Upper lobe of right lung (tissue), 1 donor: ENCODE results near the gene TMEM38B. TPM values are rescaled to one million over a fixed set of nuclear protein-coding genes. Genes with fewer than 3 reads are reported as not detected.

ENCODE experiments used
- ATAC-seq: fragments of 200-7000 bp; cut with Tn5 transposase; one replicate; pipeline ENCODE4 v1.9.1; 2020; ENCODE audit warnings: mild to moderate bottlenecking, moderate library complexity
- DNase-seq: peaks from one replicate; pipeline ENCODE4 v3.0.0-alpha.2; 2020
- H3K27ac ChIP-seq: fragments of 200-600 bp; one replicate; pipeline ENCODE4 v1.8.0; 2022
- H3K27me3 ChIP-seq: fragments of 200-600 bp; one replicate; pipeline ENCODE4 v1.8.0; 2022; ENCODE audit warnings: mild to moderate bottlenecking
- H3K36me3 ChIP-seq: fragments of 200-600 bp; one replicate; pipeline ENCODE4 v1.8.0; 2022
- H3K4me1 ChIP-seq: fragments of 200-600 bp; one replicate; pipeline ENCODE4 v1.8.0; 2022
- H3K4me3 ChIP-seq: fragments of 200-600 bp; one replicate; pipeline ENCODE4 v1.8.0; 2022; ENCODE audit warnings: mild to moderate bottlenecking
- H3K9me3 ChIP-seq: fragments of 200-600 bp; one replicate; pipeline ENCODE4 v1.8.0; 2022
- intact Hi-C: fragments of 100-400 bp; cut with DNase I; formaldehyde crosslinking; loops from one replicate; pipeline ENCODE4 v1.11.0; 2022
- total RNA-seq: library from RNA; stranded (reverse); fragmentation: NEBNext Ultra II Directional; extraction: Animal tissue kit (Norgen Biotek cat#: 25700); gene quantifications from one replicate; pipeline ENCODE4 v1.2.1, GENCODE V29; 2021
- TF ChIP-seq, protein P1 (sequence below): fragments of 200-600 bp; IDR thresholded peaks from one replicate; pipeline ENCODE4 v1.8.0; 2022; ENCODE audit warnings: antibody characterized with exemption
- donor health status: DM: no; HTN: yes; CAD: no; lungs with severe emphysema.

TMEM38B gene
- total RNA-seq, 1 donor from 2014 or later = 15.9 TPM

DNA sequence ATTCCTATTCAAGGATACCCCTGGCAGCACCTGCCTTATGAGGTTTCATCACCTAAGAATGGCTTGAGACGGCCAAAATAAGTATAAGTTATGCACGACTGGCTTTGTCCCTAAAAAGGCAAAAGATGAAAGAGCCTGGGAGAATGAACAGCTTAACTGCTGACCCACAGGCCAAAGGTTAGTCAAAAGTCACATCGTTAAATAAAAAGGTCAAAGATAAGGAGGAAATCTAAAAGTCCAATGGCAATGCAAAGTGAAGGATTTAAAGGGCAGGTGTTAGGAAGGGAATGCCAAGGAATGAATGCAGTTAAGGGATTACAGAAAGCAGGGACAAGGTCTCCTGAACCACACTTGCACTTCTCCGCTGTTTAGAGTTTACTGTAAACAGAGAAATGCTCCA is 26.5 kb upstream of the TMEM38B start:
- no peak for ATAC-seq
- no peak overlapping the region for H3K27ac ChIP-seq
- intact Hi-C loops = no loop called here
- H3K36me3 ChIP-seq = no peaks in the 10 kb centered on the region
- H3K4me3 ChIP-seq = no peak overlapping the region
- no peaks in the 10 kb centered on the region for H3K9me3 ChIP-seq
- TF ChIP-seq, protein P1, sequence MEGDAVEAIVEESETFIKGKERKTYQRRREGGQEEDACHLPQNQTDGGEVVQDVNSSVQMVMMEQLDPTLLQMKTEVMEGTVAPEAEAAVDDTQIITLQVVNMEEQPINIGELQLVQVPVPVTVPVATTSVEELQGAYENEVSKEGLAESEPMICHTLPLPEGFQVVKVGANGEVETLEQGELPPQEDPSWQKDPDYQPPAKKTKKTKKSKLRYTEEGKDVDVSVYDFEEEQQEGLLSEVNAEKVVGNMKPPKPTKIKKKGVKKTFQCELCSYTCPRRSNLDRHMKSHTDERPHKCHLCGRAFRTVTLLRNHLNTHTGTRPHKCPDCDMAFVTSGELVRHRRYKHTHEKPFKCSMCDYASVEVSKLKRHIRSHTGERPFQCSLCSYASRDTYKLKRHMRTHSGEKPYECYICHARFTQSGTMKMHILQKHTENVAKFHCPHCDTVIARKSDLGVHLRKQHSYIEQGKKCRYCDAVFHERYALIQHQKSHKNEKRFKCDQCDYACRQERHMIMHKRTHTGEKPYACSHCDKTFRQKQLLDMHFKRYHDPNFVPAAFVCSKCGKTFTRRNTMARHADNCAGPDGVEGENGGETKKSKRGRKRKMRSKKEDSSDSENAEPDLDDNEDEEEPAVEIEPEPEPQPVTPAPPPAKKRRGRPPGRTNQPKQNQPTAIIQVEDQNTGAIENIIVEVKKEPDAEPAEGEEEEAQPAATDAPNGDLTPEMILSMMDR = no peak
- DNase-seq = no peak
- no peaks in the 10 kb centered on the region for H3K4me1 ChIP-seq
- no peaks in the 10 kb centered on the region for H3K27me3 ChIP-seq

- no peaks in the 10 kb centered on the region for H3K9me3 ChIP-seq
- TF ChIP-seq, protein P1 = no peak
- ATAC-seq (no peak), DNase-seq (no peak)
- intact Hi-C loops = no loop called here
- H3K27me3 ChIP-seq = no peaks in the 10 kb centered on the region
- no peaks in the 10 kb centered on the region for H3K36me3 ChIP-seq
- H3K4me1 ChIP-seq = no peaks in the 10 kb centered on the region
- H3K27ac ChIP-seq = no peak overlapping the region
- H3K4me3 ChIP-seq = no peak overlapping the region
Measured at GRCh38 chr9:105670315-105670714, 24.0 kb upstream of the TMEM38B start.

- Histone ChIP-seq H3K36me3 (no peaks in the 10 kb centered on the region), H3K27ac (no peak overlapping the region), H3K4me1 (no peaks in the 10 kb centered on the region), H3K9me3 (no peaks in the 10 kb centered on the region), H3K27me3 (no peaks in the 10 kb centered on the region), H3K4me3 (no peak overlapping the region)
- DNase-seq = no peak
- TF ChIP-seq, protein P1 = no peak
- intact Hi-C loops = no loop called here
- no peak for ATAC-seq
Measured at GRCh38 chr9:105670775-105671174, 23.6 kb upstream of the TMEM38B start.

GRCh38 chr9:105672711-105673234 is 21.6 kb upstream of the TMEM38B start:
- H3K4me3 ChIP-seq = no peak overlapping the region
- H3K27ac ChIP-seq = no peak overlapping the region
- H3K9me3 ChIP-seq = no peaks in the 10 kb centered on the region
- no peaks in the 10 kb centered on the region for H3K4me1 ChIP-seq
- H3K36me3 ChIP-seq = no peaks in the 10 kb centered on the region
- no peak for DNase-seq
- H3K27me3 ChIP-seq = no peaks in the 10 kb centered on the region
- intact Hi-C loops = no loop called here
- TF ChIP-seq, protein P1 = no peak
- no peak for ATAC-seq

DNA sequence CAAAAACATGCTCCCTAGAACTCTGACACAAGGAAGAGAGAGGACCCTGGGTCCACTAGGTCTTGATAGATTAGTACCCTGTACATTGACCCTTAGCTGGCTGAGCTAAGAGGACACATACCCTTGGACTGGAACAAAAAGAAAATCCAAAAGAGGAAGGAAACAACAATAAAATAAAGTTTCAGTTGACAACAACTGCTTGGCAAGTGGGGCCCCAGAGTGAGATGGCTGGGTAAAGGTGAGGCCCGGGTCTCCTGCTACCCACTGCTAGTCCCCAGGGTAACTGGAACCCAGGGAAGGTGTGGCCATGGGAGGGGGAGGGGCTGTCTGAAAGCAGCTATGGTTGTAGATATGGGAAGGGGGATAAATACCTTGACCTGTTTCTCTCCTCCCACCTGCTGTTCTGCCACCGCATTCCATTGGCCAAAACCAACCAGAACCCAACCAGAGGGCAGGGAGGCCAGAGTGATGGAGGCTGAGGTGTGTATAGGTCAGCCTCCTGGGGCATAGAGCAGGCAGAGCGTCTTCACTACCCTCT is 20.4 kb upstream of the TMEM38B start:
- Histone ChIP-seq H3K9me3 (no peaks in the 10 kb centered on the region), H3K4me3 (no peak overlapping the region), H3K36me3 (no peaks in the 10 kb centered on the region), H3K4me1 (no peaks in the 10 kb centered on the region), H3K27me3 (no peaks in the 10 kb centered on the region), H3K27ac (no peak overlapping the region)
- no peak for DNase-seq
- no peak for ATAC-seq
- intact Hi-C loops = no loop called here
- TF ChIP-seq, protein P1 = no peak
